ENCODE data around the gene RGS6.

The RGS6 gene

GRCh38 chr14:72608391-72609204 is 676.4 kb downstream of the RGS6 start:
- no peak for DNase-seq (ENCODE audit: low read depth in 2 of 2)

- no peak for DNase-seq (ENCODE audit: low read depth in 2 of 2)
These were observed 677.1 kb downstream of the RGS6 start for GRCh38 chr14:72609205-72609916.

- DNase-seq (ENCODE audit: low read depth in 2 of 2): no peak
These were observed 678.0 kb downstream of the RGS6 start for GRCh38 chr14:72610096-72610830.

- DNase-seq (ENCODE audit: low read depth in 2 of 2): no peak
These were observed 678.6 kb downstream of the RGS6 start for GRCh38 chr14:72610831-72611200.

GRCh38 chr14:72611506-72611905 is 679.3 kb downstream of the RGS6 start:
- no peak for DNase-seq (ENCODE audit: low read depth in 2 of 2)

GRCh38 chr14:72612041-72612440 is 679.8 kb downstream of the RGS6 start:
- no peak for DNase-seq (ENCODE audit: low read depth in 2 of 2)

DNA sequence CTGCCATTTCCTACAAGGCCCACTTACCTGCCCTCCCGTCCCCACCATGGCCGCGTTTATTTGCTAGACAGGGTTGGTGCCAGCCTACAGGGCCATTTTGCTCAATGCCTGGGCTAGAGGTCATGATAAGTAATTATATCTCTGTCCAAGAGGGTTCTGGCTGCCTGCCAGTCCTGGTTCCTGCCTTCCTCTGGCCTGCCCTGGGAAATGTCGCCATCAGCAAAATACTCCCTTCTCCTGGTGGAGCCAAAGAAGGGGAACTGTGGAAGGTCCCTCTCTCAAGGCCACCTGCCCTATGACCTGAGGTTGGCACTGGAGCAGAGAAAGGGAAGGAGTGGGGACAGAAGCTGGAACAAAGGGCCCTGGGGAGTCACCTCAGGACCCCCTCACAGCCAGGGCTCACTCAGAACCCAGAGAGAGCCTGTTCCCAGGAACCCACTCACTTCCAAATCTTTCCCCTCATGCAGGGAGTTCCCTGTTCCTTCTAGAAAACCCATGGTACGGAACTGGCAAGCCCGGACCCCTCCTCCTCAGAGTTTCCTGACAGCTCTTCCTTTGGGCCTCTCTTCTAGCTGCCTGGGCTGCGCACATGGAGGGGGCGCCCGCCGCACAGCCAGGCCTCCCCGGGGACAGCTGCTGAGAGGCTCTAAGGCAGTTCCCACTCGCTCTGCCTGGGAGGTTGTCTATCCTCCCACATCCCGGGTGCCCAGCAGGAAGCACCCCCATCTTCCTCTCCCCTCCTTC is 681.2 kb downstream of the RGS6 start:
- DNase-seq (ENCODE audit: low read depth in 2 of 2): no peak

DNA sequence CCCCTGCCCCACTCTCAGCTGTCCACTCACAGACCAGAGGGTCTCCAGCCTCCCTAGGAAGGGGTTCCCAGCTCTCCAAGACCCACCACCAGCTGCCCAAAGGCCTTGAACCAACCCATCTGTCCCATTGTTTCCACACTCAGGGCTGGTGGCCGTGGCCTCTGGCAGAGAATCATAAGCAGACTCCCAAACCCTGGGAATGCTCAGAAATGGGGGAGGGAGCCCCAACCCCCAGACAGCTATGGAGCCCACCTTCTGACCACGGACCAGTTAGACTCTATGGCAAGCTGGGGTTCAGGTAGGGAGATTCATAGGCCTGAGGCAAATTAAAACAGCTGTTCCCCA is 681.7 kb downstream of the RGS6 start:
- no peak for DNase-seq (ENCODE audit: low read depth in 2 of 2)

- no peak for DNase-seq (ENCODE audit: low read depth in 2 of 2)
These were observed 682.1 kb downstream of the RGS6 start for GRCh38 chr14:72614365-72614764.

DNA sequence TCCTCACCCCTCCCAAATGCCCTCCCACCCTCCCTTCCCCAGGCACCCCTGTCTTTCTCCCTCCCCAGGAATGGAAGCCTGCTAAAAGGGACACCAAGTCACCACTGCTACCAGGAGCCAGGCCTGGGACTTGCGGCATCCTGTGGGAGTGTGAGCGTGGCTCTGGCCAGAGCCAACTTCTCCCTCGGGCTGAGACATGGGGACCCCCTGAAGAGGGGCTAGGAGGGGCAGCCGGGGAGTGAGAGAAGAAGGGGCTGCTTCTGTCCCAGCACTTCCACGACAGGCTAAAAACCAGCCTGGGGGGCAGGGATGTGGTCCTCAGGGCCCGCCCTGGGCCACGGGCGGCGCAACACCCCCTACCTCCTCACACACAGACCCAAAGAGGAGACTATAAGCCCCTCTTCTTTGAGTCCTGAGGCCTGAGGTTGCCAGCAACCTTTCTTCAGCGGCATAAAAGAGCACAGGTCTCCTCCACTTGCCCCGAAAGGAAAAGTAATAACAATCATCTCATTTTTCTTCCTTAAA is 682.7 kb downstream of the RGS6 start:
- DNase-seq (ENCODE audit: low read depth in 2 of 2): no peak

GRCh38 chr14:72615451-72616121 is 683.4 kb downstream of the RGS6 start:
- DNase-seq (ENCODE audit: low read depth in 2 of 2): no peak
